22Rv1 (cell line): Measurements from ENCODE around the gene UFC1.

Experiments used
- H3K27ac ChIP-seq: fragments of 450-650 bp; 2 replicates; pipeline ENCODE4 v1.5.1; 2017
- ZFX ChIP-seq: fragments of 450-650 bp; IDR thresholded peaks from 2 replicates; pipeline ENCODE4 v1.6.1; 2017; ENCODE audit warnings: antibody characterized with exemption, borderline replicate concordance
- TF ChIP-seq, protein P1 (sequence below): fragments of 450-650 bp; IDR thresholded peaks from 2 replicates; pipeline ENCODE4 v1.5.1; 2017; ENCODE audit warnings: mild to moderate bottlenecking

The UFC1 gene

DNA sequence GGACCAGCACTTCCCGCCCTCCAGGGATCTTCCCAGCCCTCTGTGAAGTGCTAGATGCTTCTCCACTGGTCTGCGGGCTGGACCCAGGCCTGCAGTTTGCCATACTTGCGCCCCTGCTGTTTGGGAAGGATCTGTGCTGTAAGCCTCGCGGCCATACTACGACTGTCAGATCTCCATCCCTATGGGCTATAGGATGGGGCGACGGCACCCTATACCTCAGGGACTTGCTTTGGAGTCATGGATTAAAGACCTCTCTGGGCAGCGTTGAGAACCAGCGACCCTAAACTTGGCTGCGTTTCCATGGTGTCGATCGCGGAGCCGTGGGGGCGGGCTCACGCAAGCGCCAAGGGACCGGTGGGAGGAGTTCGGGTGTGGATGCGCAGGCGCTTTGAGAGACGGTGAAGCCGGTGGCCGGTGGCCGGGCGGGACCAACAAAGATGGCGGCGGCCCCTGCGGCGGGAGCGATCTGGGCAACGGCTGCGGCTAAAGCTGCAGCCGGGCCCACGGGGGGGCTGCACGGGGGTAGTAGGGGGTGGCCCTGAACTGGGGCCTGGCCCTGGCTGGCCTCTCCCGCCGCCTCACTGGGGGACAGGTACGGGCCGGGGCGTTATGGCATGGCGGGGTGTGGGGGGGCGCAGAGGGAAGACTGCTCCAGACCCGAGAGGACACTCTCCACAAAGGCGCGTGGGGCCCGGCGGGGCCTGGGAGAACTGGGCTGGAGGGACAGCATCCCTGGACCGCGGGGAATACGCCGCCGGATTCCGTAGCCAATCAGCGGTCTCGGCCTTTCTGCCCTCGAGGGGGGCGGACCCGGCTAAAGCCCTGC lies 5.5 kb downstream of the UFC1 start, which contains the start of gene USP21:
TSS of gene USP21 (plus strand) at position 414 of the 826 bp plus-strand sequence. CDS start 1,141 bp downstream, outside the sequence.
- H3K27ac ChIP-seq = peak within 1 kb of the TSS; percentile 78
- TF ChIP-seq, protein P1, sequence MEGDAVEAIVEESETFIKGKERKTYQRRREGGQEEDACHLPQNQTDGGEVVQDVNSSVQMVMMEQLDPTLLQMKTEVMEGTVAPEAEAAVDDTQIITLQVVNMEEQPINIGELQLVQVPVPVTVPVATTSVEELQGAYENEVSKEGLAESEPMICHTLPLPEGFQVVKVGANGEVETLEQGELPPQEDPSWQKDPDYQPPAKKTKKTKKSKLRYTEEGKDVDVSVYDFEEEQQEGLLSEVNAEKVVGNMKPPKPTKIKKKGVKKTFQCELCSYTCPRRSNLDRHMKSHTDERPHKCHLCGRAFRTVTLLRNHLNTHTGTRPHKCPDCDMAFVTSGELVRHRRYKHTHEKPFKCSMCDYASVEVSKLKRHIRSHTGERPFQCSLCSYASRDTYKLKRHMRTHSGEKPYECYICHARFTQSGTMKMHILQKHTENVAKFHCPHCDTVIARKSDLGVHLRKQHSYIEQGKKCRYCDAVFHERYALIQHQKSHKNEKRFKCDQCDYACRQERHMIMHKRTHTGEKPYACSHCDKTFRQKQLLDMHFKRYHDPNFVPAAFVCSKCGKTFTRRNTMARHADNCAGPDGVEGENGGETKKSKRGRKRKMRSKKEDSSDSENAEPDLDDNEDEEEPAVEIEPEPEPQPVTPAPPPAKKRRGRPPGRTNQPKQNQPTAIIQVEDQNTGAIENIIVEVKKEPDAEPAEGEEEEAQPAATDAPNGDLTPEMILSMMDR = peak; percentile 56
- TF ChIP-seq ZFX = no peak

DNA sequence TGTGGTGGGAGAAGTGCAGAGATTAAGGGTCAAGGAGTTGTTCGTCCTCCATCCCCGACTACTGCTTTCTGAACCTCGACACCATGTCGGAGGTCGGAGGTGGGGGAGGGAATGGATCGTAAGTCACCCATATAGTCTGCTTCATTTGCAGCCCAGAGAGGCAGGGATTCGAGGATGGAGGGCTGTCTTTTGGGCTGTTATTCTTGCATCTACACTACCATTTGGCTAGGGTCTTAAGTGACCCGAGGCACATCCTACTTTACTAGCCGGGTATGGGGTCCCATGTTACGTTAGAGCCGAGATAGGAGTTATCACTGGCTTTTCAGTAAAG lies 6.1 kb downstream of the UFC1 start:
- TF ChIP-seq ZFX = no peak
- TF ChIP-seq, protein P1 = no peak
- H3K27ac ChIP-seq = peak overlapping the region; percentile 78

GRCh38 chr1:161160671-161161145 lies 6.9 kb downstream of the UFC1 start:
- no peak for TF ChIP-seq ZFX
- TF ChIP-seq, protein P1 = no peak
- H3K27ac ChIP-seq = peak overlapping the region; percentile 78; the same call in 1 of the 2 replicates

DNA sequence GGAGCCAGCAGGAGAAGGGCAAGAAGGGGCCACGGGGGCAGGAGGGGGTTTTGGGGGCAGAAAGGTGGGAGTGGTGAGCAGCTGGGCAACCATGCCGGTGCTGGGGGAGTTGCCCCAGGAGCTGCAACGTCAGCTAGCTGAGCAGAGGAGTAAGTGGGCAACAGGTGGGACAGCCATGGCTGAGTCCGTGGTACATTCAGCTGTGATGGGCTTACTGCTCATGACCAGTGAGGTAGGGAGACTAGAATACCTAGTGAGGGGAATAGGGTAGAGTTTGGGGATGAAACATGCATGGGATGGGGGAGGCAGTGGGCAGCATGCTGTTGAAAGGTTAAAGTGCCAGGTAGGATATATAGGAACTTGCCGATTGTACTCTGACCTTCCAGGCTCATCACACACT lies 7.9 kb downstream of the UFC1 start:
- no peak overlapping the region for H3K27ac ChIP-seq
- no peak for TF ChIP-seq ZFX
- TF ChIP-seq, protein P1 = no peak

DNA sequence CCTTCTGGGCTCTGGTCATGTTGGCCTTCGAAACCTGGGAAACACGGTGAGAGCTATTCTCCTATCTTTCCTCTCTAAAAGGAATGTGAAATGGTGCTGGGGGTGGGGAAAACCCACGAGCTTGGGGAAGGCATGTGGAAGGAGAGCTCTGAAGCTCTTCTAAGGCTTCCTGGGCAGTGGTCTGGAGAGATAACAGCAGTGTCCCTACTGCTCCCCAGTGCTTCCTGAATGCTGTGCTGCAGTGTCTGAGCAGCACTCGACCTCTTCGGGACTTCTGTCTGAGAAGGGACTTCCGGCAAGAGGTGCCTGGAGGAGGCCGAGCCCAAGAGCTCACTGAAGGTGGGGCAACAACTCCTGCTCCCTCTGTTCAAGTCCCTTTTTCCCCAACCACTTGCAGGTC lies 8.3 kb downstream of the UFC1 start:
- peak overlapping the region; percentile 79; the same call in 1 of the 2 replicates for H3K27ac ChIP-seq
- no peak for TF ChIP-seq ZFX
- TF ChIP-seq, protein P1 = no peak

GRCh38 chr1:161162806-161163205 lies 9.0 kb downstream of the UFC1 start:
- no peak for TF ChIP-seq ZFX
- TF ChIP-seq, protein P1 = no peak
- H3K27ac ChIP-seq = peak overlapping the region; percentile 79; the same call in 1 of the 2 replicates

DNA sequence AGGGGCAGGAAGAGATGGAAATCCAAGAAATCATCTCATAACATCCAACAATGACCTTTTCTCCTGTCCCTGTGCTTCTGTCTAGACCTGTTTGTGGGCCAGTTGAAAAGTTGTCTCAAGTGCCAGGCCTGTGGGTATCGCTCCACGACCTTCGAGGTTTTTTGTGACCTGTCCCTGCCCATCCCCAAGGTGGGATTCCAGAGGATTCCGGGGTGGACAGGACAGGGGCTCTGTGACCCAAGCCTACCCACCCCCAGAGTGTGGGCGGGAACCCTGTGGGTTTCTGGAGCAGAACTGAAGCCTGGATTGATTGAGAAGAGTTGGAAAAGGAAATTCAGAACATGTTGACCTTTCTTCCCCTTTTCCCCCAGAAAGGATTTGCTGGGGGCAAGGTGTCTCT lies 10.0 kb downstream of the UFC1 start:
- TF ChIP-seq ZFX = no peak
- TF ChIP-seq, protein P1 = no peak
- peak overlapping the region; percentile 79 for H3K27ac ChIP-seq
